OCI-LY7 (cell line): ENCODE data around the gene CAPZB. TPM values are rescaled to one million over a fixed set of nuclear protein-coding genes. Genes with fewer than 3 reads are reported as not detected.

Source experiments
- BruUV-seq: library from RNA; stranded (reverse); fragments of 400-500 nt; replicated peaks from 2 replicates; lab custom pipeline; 2021; lab: Mats Ljungman, UMichigan
- CTCF ChIA-PET: fragments of 300-600 bp; sonication (Branson Sonifier 250); formaldehyde crosslinking; loops from one replicate; lab custom pipeline; 2022; ENCODE audit warnings: antibody characterized with exemption; ENCODE audit not compliant: unreplicated experiment; lab: Charles Lee
- POLR2A ChIA-PET: fragments of 300-600 bp; sonication (Branson Sonifier 250); formaldehyde crosslinking; loops from one replicate; lab custom pipeline; 2022; ENCODE audit warnings: antibody characterized with exemption; lab: Charles Lee
- DNase-seq: peaks from one replicate; pipeline ENCODE4 v3.0.0-alpha.2; 2015; ENCODE audit warnings: low spot score
- H2AFZ ChIP-seq: fragments of 200-600 bp; sonication (generic), shearing (Covaris generic); 2 replicates; pipeline ENCODE4 v1.6.1; 2014; ENCODE audit warnings: mild to moderate bottlenecking, antibody characterized with exemption, low read length, moderate library complexity
- H3K27ac ChIP-seq: fragments of 200-600 bp; sonication (generic); 2 replicates; pipeline ENCODE4 v1.5.1; 2014; ENCODE audit warnings: mixed run types, low read depth, mild to moderate bottlenecking, moderate library complexity, low read length, inconsistent platforms; ENCODE audit not compliant: poor library complexity, severe bottlenecking
- H3K36me3 ChIP-seq: fragments of 200-600 bp; sonication (generic); 2 replicates; pipeline ENCODE4 v1.6.1; 2014; ENCODE audit warnings: mild to moderate bottlenecking, antibody characterized with exemption, low read length, moderate library complexity, mixed read lengths; ENCODE audit not compliant: insufficient read depth
- H3K4me1 ChIP-seq: fragments of 200-600 bp; sonication (generic); 2 replicates; pipeline ENCODE4 v1.5.1; 2014; ENCODE audit warnings: mild to moderate bottlenecking, low read length; ENCODE audit not compliant: insufficient read depth, poor library complexity, severe bottlenecking
- H3K4me2 ChIP-seq: fragments of 200-600 bp; sonication (generic); 2 replicates; pipeline ENCODE4 v1.6.1; 2014; ENCODE audit warnings: mild to moderate bottlenecking, low read length
- H3K4me3 ChIP-seq: fragments of 200-600 bp; sonication (generic); 2 replicates; pipeline ENCODE4 v1.5.1; 2014; ENCODE audit warnings: mild to moderate bottlenecking, low read depth, low read length; ENCODE audit not compliant: poor library complexity, severe bottlenecking
- H3K79me2 ChIP-seq: fragments of 200-600 bp; sonication (generic); 2 replicates; pipeline ENCODE4 v1.6.1; 2016; ENCODE audit warnings: low read depth, mild to moderate bottlenecking, low read length, moderate library complexity, mixed read lengths; ENCODE audit not compliant: insufficient read depth
- H3K9me2 ChIP-seq: fragments of 200-600 bp; sonication (generic); 2 replicates; pipeline ENCODE4 v1.6.1; 2016; ENCODE audit warnings: mild to moderate bottlenecking, low read length, mixed read lengths; ENCODE audit not compliant: insufficient read depth
- H3K9me3 ChIP-seq: fragments of 200-600 bp; sonication (generic); 2 replicates; pipeline ENCODE4 v1.6.1; 2014; ENCODE audit warnings: mild to moderate bottlenecking, mixed run types, low read length, mixed read lengths
- H4K20me1 ChIP-seq: fragments of 200-600 bp; sonication (generic); 2 replicates; pipeline ENCODE4 v1.6.1; 2014; ENCODE audit warnings: mild to moderate bottlenecking, antibody characterized with exemption, low read length, moderate library complexity, mixed read lengths; ENCODE audit not compliant: insufficient read depth
- EZH2phosphoT487 ChIP-seq: fragments of 200-600 bp; sonication (generic); IDR thresholded peaks from 2 replicates; pipeline ENCODE4 v1.6.1; 2018; ENCODE audit warnings: low read depth, borderline replicate concordance, mild to moderate bottlenecking, mixed run types, antibody characterized with exemption, low read length, moderate library complexity, mixed read lengths
- intact Hi-C: fragments of 100-400 bp; cut with micrococcal nuclease; formaldehyde crosslinking; loops from one replicate; pipeline ENCODE4 v1.10.0; 2022; ENCODE audit not compliant: unreplicated experiment
- total RNA-seq, 2 experiments: library from RNA; depleted of rRNA in 1 of 2; stranded (reverse); fragments of >200 nt in 1 of 2; shearing (Covaris generic) in 1 of 2; gene quantifications; 2 replicates each; pipeline ENCODE4 v1.2.3, GENCODE V29; 2014 to 2022
- TF ChIP-seq, protein P1 (sequence below): fragments of 200-600 bp; sonication (generic); conservative IDR thresholded peaks from 2 replicates; pipeline ENCODE4 v1.5.1; 2014; ENCODE audit warnings: mild to moderate bottlenecking, antibody characterized with exemption, low read length, moderate library complexity, mixed read lengths

Gene CAPZB
- total RNA-seq, 2 experiments from 2014 or later: 61.3 to 187 TPM

DNA sequence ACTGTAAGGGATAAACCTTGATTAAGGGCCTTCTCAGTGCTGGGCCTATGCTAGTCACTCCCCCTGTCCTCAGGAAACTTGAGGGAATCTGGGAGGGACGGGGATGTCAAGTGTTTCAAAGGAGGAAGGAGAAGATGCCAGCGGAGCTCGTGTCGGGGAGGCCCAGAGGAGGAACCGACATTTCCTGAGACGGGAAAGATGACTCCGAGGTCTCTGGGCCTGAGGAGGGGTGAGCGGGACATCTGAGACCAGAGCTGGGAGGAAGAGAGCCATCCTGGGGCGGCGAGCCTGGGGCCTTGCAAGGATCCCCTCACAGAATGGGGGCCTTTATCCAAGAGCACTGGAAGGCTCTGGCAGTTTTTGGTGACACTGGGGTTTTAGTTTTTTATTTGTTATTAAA lies 162.9 kb downstream of the CAPZB start:
- no peak overlapping the region for H3K4me3 ChIP-seq
- H4K20me1 ChIP-seq: no peaks in the 10 kb centered on the region
- H3K36me3 ChIP-seq: peaks cover 29% of the 10 kb centered on the region
- H3K4me1 ChIP-seq: peaks cover 1% of the 10 kb centered on the region
- no peaks in the 10 kb centered on the region for H3K9me3 ChIP-seq
- intact Hi-C loops: no loop called here
- H3K79me2 ChIP-seq: no peaks in the 10 kb centered on the region
- no peak for TF ChIP-seq EZH2phosphoT487
- TF ChIP-seq, protein P1, sequence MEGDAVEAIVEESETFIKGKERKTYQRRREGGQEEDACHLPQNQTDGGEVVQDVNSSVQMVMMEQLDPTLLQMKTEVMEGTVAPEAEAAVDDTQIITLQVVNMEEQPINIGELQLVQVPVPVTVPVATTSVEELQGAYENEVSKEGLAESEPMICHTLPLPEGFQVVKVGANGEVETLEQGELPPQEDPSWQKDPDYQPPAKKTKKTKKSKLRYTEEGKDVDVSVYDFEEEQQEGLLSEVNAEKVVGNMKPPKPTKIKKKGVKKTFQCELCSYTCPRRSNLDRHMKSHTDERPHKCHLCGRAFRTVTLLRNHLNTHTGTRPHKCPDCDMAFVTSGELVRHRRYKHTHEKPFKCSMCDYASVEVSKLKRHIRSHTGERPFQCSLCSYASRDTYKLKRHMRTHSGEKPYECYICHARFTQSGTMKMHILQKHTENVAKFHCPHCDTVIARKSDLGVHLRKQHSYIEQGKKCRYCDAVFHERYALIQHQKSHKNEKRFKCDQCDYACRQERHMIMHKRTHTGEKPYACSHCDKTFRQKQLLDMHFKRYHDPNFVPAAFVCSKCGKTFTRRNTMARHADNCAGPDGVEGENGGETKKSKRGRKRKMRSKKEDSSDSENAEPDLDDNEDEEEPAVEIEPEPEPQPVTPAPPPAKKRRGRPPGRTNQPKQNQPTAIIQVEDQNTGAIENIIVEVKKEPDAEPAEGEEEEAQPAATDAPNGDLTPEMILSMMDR: no peak
- H3K27ac ChIP-seq: no peak overlapping the region
- H2AFZ ChIP-seq: no peak overlapping the region
- BruUV-seq: no TSS peak
- CTCF ChIA-PET: no interaction called here
- no peak for DNase-seq
- no peaks in the 10 kb centered on the region for H3K9me2 ChIP-seq
- no peak overlapping the region for H3K4me2 ChIP-seq
- POLR2A ChIA-PET: no interaction called here

DNA sequence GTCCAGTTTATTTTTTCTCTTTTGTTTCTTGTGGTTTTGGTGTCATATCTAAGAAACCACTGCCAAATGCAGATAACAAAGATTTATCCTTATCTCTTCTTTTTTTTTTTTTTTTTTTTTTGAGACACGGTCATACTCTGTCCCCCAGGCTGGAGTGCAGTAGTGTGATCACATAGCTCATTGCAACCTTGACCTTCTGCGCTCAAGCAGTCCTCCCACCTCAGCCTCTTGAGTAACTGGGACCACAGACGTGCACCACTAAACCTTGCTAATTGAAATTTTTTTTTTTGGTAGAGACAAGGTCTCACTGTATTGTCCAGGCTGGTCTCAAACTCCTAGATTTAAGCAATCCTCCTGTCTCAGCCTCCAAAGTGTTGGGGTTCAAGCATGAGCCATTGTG lies 164.3 kb downstream of the CAPZB start:
- H4K20me1 ChIP-seq: no peaks in the 10 kb centered on the region
- no peak for DNase-seq
- no peak overlapping the region for H3K4me2 ChIP-seq
- BruUV-seq: no TSS peak
- no peak for TF ChIP-seq EZH2phosphoT487
- TF ChIP-seq, protein P1: no peak
- H3K36me3 ChIP-seq: peaks cover 27% of the 10 kb centered on the region
- intact Hi-C loops: no loop called here
- ChIA-PET POLR2A (no interaction called here), CTCF (no interaction called here)
- no peaks in the 10 kb centered on the region for H3K79me2 ChIP-seq
- H3K27ac ChIP-seq: no peak overlapping the region
- H3K9me2 ChIP-seq: no peaks in the 10 kb centered on the region
- H3K9me3 ChIP-seq: no peaks in the 10 kb centered on the region
- peaks cover 15% of the 10 kb centered on the region for H3K4me1 ChIP-seq
- H3K4me3 ChIP-seq: no peak overlapping the region
- H2AFZ ChIP-seq: no peak overlapping the region

- POLR2A ChIA-PET: no interaction called here
- Histone ChIP-seq H4K20me1 (no peaks in the 10 kb centered on the region), H3K79me2 (no peaks in the 10 kb centered on the region), H3K27ac (no peak overlapping the region), H3K4me2 (no peak overlapping the region), H3K9me2 (no peaks in the 10 kb centered on the region), H3K9me3 (no peaks in the 10 kb centered on the region), H3K4me1 (peaks cover 34% of the 10 kb centered on the region), H3K36me3 (peaks cover 20% of the 10 kb centered on the region), H2AFZ (no peak overlapping the region), H3K4me3 (no peak overlapping the region)
- CTCF ChIA-PET: no interaction called here
- BruUV-seq: no TSS peak
- intact Hi-C loops: no loop called here
- DNase-seq: no peak
- TF ChIP-seq, protein P1: no peak
- no peak for TF ChIP-seq EZH2phosphoT487
Measured at GRCh38 chr1:19319196-19319595, 166.1 kb downstream of the CAPZB start.
